HG03432 (cell line): ENCODE results near the gene UBL4A.
A peak's percentile ranks its signal among the peaks of the same experiment; 100 is the strongest.
"Not testable (repeated sequence)": the region's sequence is repeated elsewhere in the genome, so short reads cannot be mapped to it uniquely, and the experiment has no call there.

ENCODE experiments used
- ATAC-seq: cut with Tn5 transposase; IDR thresholded peaks from one replicate; pipeline ENCODE4 v1.9.1; 2021; ENCODE audit warnings: mild to moderate bottlenecking, moderate library complexity; ENCODE audit not compliant: unreplicated experiment

UBL4A gene

DNA sequence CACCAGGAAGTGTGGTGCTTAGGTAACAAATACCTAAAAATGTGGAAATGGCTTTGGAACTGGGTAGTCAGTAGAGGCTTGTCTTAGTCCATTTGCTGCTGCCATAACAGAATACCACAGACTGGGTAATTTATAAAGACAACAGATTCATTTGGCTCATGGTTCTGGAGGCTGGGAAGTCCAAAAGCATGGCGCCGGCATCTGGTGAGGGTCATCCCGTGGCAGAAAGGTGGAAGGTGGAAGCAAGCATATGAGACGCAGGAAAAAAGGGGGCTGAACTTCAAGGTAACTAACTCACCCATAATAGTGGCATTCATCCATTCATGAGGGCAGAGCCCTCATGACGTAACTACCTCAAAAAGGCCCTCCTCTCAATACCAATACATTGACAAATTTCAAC, 23.0 kb upstream of the UBL4A start:
- no peak for ATAC-seq

DNA sequence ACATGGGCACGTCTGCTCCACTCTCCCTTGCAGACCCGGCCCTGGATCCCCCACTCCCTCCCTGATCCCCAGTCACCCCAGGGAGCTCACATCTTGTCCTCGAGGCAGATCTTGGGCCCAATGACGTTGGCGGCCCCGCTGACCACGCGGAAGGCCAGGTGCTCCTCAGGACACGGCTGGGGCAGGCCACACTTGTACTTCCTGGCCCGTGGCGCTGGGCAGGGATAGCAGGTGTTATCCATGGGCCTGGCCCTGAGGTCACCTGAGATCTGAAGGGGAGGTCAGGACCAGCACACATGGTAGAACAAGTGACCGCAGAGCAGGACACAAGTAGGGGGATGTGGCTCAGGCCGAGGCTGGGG, 21.9 kb upstream of the UBL4A start:
- no peak for ATAC-seq

DNA sequence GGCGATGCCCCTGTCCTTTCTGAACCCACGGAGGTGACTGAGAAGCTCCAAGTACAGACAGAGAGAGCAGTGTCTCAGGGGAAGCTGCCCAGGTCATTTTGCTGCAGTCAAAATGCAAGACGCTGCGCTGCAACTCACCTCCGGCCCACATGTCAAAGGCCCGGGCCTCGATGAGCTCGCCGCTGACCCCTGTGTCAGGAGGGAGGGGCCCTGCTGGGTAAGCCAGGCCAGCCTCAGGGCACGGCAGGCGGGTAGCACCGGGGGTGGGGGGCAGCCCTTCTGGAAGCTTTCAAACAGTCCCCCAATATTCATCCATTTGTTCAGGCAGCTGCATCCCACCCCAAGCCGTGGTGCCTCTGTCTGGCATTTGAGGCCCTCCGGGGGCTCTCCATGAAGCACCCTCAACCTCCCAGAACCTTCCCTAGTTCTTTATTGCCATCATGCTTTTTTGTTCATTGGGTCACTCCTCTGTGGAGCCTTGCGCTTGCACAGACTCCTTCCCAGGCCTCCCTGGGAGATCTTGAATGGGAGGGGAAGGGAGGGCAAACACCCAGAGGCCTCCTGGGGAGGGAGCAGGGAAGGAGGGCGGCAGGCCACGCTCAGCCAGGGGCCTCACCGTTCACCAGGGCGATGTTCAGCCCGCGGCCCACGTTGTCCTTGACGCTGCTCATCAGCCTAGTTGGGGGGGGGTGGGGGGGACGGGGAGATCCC, 21.4 kb upstream of the UBL4A start:
- ATAC-seq = no peak

GRCh38 chrX:154506483-154507332, 20.3 kb upstream of the UBL4A start:
- no peak for ATAC-seq

DNA sequence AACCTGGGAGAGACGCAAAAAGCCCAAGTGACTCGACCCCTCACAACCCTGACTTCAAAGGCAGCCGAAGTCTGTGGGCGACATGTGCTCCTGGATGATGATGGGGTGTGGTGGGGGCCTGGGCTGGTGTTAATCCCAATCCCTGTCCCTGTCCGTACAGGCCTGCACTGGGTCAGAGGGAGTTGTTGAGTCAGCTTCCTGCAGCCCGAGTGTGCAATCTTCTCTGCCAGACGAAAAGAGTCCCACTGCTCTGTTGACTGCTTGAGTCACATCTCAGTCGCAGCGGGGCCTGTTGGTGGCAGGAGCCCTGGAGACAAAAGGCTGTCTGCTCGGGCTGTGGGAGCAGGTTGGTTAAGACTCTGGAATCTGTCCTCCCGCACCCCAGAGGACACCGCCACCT, 19.3 kb upstream of the UBL4A start:
- ATAC-seq = no peak

DNA sequence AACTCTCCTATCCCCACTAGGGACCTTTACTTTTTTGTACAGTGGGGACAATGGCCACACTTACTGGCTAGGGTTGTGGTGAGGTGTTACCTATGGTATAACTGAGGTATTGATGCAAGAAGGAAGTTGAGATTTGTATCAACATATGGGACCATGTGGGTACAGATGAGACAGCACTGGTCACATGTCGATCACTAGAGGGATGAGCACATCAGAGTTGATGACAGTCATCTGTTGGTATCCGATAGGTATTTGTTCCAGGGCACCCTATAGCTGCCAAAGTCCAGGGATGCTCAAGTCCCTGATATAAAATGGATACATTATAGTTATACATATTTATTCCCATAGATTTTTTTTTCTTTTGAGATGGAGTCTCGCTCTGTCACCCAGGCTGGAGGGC, 16.6 kb upstream of the UBL4A start:
- ATAC-seq = no peak

GRCh38 chrX:154502098-154502497, 15.7 kb upstream of the UBL4A start:
- no peak for ATAC-seq

GRCh38 chrX:154501423-154501822, 15.0 kb upstream of the UBL4A start:
- not testable (repeated sequence) for ATAC-seq

- not testable (repeated sequence) for ATAC-seq
Observed at GRCh38 chrX:154496591-154497137, 10.2 kb upstream of the UBL4A start.

GRCh38 chrX:154495472-154495922, 9.1 kb upstream of the UBL4A start:
- ATAC-seq = no peak

DNA sequence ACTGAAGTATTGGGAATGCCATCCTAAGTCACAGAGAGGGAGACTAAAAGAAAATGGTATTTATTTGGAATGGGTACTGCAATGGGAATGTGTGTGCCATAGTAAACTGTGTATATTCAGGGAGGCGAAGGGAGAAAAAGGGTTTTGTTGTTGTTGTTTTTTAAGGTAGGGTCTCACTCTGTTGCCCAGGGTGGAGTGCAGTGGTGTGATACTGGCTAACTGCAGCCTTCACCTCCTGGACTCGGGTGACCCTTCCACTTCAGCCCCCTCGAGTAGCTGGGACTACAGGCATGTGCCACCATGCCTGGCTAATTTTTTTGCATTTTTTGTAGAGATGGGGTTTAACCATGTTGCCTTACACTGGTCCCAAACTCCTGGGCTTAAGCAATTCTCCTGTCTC, 8.3 kb upstream of the UBL4A start:
- no peak for ATAC-seq

DNA sequence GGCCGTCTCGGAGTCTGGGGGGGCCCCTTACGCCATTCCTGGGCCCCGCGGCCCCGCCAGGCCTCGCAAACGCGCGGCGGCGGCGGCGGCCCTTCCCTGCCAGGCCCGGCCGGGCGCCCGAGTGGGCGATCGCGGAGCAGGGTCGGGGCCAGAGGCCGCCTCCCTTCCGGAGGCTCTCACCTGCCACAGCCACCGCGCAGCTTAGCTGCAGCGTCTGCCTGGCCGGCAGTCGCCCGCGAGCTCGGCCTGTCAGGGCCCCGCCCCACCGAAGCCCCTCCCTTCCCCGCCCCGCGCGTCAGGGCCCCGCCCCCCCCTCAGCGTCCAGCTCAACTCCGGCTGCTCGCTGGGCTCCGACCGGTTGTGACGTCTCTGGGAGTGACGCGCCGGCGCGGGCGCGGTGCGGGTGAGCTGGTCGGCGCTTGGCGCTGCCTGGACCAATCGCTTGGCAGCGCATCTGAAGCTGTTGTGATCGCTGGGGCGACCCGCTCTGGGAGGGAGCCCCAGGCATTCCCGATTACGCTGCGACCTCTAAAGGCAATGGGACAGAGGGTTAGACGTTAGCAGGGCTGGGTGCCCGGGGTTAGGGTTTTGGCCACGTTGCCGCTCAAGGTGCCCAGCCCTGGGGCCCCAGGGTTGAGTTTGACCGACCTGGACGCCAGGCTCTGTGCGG, 4.1 kb upstream of the UBL4A start, which contains the start of gene SLC10A3:
Gene SLC10A3, minus strand, starts transcription at position 216 of the 670 bp plus-strand sequence. CDS start 1,689 bp downstream, outside the sequence.
- peak; percentile 85 for ATAC-seq

- peak; percentile 15 for ATAC-seq
Observed at GRCh38 chrX:154490021-154490413, 3.6 kb upstream of the UBL4A start.

- no peak for ATAC-seq
Observed at GRCh38 chrX:154489182-154489581, 2.8 kb upstream of the UBL4A start.

DNA sequence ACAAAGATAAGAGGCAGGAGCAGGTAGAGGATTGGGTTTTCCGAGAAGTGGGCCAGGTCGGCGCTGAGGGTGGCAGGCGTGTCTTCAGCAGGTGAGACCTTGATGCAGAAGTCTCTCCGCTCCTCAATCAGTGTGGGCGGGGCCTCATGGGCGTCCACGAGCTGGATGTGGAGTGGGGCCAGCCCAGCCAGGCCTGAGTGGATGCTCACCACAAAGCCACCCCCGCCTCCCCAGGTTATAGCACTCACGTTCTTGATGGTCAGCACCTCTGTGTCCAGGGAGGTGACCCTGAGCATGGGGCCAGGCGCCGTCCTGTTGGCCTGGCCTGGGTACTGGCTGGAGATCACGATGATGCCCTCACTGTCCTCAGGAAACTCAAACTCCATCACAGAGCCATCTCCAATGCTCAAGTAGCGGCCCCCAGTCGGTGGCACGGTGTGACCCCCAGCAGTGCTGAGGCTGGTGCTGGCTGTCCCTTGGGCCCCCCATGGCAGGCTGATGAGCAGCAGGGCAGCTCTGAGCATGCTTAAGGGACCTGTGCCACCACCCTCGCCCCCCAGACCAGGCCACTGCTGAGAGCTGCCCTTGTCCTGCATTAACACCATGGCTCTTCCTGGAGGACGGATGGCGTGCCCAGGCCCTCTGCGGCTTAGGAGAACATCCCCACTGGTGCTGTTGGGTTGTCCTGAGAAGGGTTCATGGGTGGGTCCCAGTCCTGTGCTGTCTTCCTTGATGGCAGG, 2.1 kb upstream of the UBL4A start:
- no peak for ATAC-seq

- no peak for ATAC-seq
Observed at GRCh38 chrX:154487518-154488290, 1.3 kb upstream of the UBL4A start.

DNA sequence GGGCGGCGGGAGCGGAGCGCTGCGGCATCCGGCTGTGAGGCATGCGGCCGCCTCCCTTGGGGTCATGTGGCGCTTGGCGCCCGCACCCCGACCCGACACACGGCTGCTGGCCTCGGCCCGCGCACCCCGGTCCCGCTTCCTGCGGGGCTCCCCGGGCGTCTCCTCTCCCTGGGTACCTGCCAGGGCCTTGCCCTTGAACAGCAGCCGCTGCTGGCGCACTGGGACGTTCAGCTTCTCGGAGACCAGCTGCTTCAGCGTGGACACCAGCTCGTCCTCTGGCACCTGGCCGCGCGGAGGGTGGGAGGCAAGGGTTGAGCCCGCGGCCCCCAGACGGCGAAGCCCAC, 391 bp downstream of the UBL4A start:
- ATAC-seq = no peak

DNA sequence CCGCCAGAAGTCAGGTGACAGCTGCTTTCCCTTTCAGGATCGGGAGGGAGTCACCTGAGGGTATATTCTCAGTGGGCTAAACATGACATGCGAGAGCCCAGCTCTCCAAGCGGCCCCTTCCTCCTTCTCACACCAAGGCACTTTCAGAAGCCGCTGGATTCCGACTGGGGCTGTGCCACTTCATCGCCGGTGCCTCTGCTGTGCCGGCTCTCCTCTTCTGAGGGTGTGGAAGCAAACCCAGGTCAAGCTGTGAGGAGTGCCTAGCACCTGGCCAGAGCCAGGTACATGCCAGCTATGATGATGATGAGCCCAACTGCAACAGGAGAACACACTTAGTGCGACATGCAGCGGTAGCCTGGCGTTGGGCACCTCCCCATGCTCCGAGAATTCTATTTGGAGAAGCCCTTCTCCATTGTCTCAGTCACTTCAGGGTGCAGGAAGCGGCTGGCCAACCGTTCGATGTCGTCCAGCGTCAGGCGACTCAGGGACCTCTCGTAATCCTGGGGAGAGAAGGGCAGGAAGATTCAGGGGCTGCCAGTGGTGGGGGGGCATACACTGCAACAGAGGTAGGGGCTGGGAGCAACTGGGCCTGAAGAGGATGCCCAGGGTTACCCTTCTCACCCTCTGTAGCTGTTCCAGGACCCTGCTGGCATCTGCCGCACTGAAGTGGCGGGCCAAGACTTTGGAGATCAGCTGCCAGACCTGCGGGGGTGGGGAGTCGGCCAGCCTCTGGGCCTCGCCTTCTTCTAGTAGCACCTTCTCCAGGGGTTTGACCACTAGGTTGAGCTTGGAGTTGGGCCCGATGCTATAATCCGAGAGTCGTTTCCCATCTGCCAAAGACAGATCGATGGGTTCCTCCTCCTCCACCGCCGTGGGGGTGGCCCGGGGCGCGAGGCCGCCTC, 1.0 kb downstream of the UBL4A start:
- ATAC-seq = no peak
